GM19467 (cell line): ENCODE data around the gene LSM12.
"Not testable (repeated sequence)": the region's sequence is repeated elsewhere in the genome, so short reads cannot be mapped to it uniquely, and the experiment has no call there.

Experiments
- ATAC-seq: cut with Tn5 transposase; IDR thresholded peaks from one replicate; pipeline ENCODE4 v1.9.1; 2021; ENCODE audit warnings: mild to moderate bottlenecking, moderate library complexity; ENCODE audit not compliant: unreplicated experiment

Gene LSM12

GRCh38 chr17:44066204-44066930 is at the start of gene LSM12:
TSS of gene LSM12 (minus strand) at chr17:44066671. CDS start at chr17:44066587, 84 bp downstream.
- peak; percentile 60 for ATAC-seq

GRCh38 chr17:44115585-44116415 is 49.3 kb upstream of the LSM12 start:
- no peak for ATAC-seq

DNA sequence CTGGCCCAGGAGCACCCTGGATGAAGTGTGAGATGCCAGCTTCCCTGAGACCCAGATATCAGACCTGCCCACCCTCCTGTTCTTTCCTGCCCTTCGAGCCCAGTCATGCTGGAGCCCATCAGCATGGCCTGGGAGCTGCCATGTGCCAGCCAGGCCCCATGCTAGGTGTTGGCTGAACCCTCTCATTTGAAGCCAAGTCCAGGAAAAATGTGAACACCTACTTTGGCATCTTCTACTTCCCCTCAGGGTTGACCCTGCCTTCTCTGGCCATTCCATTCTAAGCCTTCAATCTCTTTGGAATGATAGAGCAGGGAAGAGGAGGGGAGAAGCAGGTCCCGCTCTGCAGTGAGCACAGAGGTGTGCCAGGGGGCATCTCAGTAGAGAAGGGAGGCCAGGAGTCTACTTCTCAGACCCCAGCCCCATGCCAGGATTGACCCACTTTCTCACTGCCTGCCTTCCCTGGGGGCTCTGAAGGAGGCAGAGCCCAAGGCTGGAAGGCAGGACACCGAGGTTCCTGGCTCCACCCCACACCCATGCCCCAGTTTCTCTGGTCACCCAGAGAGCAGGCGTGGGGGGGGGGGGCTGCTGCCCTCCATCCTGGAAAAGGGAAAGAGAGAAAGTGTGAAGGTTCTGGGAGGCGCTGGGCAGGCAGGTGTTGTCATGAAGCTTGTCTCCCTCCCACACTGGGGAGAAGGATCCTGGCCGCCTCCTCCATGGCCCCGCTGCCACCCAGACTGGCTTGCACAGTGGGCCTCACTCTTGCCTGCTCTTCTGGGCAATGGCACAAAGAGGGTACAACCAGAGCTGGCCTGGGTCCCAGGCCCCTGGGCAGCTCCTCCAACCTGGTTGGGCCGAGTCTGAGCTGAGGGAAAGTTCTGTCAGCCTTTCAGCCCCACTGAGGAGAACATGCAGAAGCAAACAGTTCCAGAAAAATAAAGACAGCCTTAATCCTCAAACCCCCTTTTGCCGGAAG is 47.7 kb upstream of the LSM12 start:
- no peak for ATAC-seq

- no peak for ATAC-seq
Observed at GRCh38 chr17:44113382-44113781, 46.9 kb upstream of the LSM12 start.

DNA sequence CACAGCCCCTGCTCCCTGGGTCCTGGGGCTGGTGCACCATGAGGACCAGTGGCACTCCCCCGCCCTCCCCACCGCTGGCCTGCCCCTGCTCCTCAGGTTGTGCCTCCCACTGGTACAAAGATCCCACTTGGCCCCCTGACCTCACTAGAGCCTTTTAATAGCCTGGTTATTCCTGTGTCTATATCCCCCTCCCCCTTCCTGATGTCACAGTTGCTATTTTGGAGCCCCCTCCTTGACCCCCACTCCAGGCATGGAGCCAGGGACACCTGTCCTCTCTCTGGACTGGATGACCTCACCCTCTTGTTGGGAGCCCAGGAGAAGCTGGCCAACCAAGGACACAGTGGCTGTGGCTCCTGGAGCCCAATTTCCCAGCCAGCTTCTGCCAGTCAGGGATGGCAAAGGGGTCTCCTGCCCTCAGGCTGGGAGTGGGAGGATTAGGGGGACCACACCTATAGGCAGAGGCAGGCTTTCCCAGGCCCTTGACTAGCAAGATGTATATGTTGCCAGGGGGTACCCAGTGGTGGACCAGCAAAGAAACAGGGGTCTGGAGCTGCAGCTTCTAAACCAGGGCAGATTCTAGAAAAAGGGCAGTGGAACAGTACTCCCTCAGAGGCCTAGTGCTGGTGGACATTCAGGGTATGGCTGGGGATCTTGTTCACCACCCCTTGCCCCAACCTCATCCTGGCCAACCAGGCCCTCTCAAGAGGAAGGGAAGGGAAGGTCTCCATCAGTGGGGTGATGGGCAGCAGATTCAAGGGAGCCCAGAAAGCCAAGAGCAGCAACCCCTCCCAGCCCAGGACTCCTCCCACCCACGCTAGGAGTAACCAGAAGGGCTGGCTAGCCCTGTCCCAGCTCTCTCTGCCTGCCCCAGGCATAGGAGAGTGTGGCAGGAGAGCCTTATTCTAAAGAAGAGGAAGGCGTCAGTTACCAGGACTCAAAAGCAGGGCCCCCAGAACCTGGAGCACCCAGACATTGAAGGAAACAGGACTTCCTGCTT is 46.1 kb upstream of the LSM12 start:
- ATAC-seq: no peak

DNA sequence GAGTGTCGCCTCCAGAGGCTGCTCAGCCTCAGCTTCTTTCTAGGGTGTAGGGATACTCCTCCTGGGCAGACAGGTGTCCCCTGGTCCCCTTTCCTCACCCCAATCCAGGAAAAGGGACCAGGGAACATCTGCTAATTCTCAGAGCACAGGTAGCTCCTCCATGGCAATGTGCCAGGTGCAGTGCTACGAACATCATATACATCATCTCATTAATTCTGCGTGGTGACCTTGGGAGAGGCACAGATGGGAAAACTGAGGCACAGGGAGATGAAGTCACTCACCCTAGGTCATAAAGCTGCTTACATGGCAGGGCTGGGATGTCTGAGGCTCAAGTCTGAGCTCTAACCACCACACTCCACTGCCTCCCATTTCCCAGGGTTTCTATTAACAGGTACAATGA is 45.3 kb upstream of the LSM12 start:
- ATAC-seq: no peak

DNA sequence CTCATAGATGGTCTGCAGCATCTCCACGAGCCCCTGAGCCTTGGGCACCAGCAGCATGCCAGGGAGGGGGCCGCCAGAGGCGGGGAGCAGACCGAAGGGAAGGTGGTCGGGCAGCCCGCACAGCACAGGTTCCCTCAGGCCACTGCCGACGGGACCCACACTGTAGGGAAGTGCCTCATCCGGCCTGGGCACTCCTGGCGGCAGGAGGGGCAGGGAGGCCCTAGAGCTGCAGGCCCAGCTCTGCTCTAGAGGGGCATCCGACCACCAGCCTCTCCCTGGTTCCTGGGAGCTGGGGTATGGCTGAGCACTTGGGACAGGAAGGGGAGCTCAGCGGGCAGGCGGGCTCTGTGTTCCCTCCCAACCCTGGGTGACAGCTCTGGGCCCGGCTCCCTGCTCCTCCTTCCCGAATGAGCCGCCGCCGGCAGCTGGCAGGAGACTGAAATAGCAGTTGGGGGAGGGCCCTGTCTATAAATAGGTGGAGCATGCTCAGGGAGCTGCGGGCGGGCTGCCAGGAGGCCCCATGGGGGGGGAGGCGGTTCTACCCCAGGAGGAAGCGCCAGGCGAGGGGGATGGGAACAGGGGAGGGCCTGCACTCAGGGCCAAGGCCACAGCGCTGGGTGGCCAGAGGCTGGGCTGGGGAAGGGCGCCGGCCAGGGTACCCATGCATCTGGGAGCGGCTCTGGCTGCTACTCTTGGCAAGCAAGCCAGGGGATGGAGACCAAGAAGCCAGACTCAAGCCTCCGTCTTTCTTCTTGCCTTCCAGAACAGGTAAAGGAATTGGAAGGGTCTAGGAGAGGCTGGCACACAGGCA is 44.6 kb upstream of the LSM12 start:
- no peak for ATAC-seq

- ATAC-seq: no peak
Observed at GRCh38 chr17:44110011-44110686, 43.7 kb upstream of the LSM12 start.

- no peak for ATAC-seq
Observed at GRCh38 chr17:44109312-44109630, 42.8 kb upstream of the LSM12 start.

DNA sequence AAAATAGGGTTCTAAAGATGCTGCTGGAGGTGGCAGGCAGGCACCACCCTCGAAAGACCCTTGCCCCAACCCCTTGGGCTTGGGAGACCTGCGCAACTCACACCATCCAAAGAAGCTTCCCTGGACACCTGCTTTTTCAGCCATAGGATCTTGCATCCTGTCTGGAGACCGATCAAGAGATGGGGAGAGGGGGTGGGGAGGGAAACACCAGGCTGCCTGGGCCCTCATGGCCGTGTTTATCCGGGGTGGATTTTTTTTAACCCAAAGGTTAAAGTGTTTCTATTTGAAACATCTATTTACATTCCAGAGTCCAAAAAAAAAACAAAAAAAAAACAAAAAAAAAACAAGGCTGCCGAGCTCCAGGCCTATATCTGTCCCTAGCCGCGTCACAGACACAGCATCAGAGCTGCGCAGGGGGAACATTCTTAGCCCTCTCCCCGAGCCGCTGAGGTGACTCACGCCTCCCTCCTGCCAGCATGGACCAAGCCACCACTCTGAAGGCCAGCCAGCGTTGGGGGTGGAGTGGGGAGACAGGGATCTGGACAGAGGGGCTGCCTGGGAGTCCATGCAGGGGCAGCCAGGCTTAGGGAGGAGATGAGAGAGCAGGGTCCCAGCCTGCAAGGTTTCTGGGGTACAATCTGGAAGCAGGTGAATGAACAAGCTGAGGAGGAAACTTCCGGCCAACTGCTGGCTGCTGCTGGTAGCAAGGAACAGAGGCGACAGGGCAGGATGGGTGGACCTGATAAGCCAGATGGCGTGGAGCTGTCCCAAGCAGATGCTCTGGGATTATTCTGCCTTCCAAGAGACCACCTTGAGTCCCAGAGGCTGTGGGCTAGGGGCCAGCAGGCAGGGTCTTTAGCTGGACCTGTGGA is 42.2 kb upstream of the LSM12 start:
- no peak for ATAC-seq

GRCh38 chr17:44106801-44107200 is 40.3 kb upstream of the LSM12 start:
- no peak for ATAC-seq

DNA sequence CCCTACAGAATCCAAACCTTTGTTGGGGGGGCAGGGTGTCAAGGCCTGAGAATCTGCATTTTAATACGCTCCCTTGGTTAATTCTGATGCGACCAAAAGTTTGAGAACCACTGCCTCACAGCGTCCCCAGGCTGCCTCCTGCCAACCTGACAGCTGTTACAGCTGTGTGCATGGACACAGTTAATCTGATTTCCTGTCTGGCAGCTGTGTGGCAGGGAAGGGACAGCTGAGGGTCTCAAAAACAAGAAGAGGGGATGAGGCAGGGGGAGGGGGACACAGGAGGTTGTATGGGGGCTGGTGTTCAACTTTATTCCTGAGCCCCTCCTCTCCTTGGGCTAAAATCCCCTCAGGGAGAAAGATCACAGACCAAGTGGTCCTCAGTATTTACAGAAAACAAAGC is 39.5 kb upstream of the LSM12 start:
- ATAC-seq: no peak

GRCh38 chr17:44105483-44105882 is 39.0 kb upstream of the LSM12 start:
- no peak for ATAC-seq

DNA sequence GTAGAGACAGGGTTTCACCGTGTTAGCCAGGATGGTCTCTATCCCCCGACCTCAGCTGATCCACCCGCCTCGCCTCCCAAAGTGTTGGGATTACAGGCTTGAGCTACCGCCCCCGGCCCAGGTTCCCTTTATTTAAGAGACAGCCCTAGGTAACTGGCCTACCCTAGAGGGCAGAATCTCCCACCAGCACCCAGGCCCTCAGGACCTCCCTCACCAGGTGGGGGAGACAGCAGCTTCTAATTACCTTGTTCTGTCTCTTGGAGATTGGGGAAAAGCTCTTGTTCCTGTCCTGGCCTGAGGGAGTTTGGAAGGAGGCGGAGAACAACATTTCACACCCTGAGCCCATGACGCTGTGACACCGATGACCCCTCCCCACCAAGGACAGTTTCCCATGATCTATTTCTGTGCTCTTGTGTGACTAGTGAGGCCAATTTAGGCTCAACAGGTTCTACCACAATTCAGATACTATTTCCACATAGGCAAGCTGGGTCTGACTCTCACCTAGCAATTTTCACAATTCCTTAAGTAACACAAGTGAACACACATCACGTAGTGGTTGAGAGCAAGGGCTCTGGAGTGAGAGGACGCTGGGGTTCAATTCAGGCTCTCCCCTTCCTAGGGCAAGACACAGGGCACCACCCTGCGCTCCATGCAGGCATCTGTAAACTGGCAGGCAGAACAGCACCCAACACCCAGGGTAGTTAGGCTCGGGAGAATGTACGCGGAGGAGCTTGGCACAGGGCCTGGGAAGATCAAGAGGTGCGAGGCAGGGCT is 36.6 kb upstream of the LSM12 start:
- no peak for ATAC-seq

GRCh38 chr17:44101858-44102257 is 35.4 kb upstream of the LSM12 start:
- ATAC-seq: not testable (repeated sequence)

DNA sequence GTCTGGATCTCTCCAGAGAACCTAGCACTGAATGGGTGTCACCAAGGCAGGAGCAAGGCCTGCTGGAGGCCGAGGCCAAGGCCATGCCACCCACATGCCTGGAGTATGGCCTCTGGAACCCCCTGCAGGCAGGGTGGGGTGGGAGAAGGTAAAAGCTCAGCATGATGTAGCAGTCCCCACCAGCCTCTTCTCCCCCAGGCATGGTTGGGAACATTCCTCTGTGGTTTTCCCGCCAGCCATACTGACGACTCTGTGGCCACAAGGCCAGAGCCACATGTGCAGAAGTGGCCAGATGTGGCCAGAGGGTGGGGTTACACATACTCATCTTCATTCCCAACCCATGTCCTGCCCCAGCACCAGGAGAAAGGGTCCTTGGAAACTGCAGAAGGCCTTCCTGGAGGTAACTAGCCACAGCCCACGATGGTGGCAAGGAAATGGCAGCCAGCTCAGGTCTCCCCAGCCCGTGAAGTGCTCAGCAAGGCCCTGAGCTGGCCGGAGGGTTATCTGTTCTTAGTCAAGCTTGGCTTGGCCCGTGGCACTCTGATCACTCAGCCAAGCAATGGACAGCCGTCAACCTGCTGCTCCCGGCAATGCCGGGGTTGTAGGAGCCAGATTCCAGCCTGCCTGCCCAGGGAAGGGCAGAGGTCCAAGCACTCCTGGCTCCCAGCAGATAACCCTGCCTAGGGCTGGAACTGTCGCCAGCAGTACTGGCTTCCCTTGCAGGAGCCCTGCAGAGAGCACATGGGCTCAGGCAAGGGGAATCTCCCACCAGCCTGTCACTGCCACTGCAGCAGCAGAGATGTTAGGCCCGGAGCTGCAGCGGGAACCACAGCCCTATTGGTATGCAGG is 30.9 kb upstream of the LSM12 start:
- ATAC-seq: no peak
